Keratinocyte (primary cell): Measurements from ENCODE around the gene COA5.
A peak's percentile ranks its signal among the peaks of the same experiment; 100 is the strongest.

Experiments used
- CTCF ChIP-seq, 3 experiments: IDR thresholded peaks in 1 of 3; conservative IDR thresholded peaks in 1 of 3; optimal IDR thresholded peaks in 1 of 3; 2 replicates in 2 of 3; 3 replicates in 1 of 3; pipeline versions ENCODE3 to v1.5.1; 2011; ENCODE audit warnings: low read length in 3 of 3, mild to moderate bottlenecking in 3 of 3, moderate library complexity in 2 of 3, control low read depth in 1 of 3, inconsistent platforms in 1 of 3; ENCODE audit not compliant: insufficient read depth in 2 of 3; ENCODE audit errors: extremely low read depth in 1 of 3
- EZH2 ChIP-seq: IDR thresholded peaks from one replicate; pipeline ENCODE4 v1.6.1; 2012; ENCODE audit warnings: inconsistent platforms, mild to moderate bottlenecking, low read length, moderate library complexity

GRCh38 chr2:98615481-98615880, 7.2 kb upstream of the COA5 start:
- TF ChIP-seq CTCF (optimal IDR thresholded peaks at IDR 0.05 in 1 of 3, IDR thresholded peaks at IDR 0.05 in 1 of 3, conservative IDR thresholded peaks at IDR 0.05 in 1 of 3; ENCODE audit: extremely low read depth in 1 of 3, insufficient read depth in 2 of 3, low read length in 3 of 3) (peak in 2 of 3 experiments; percentile 17 to 22), EZH2 (no peak)
